IMR-90 (cell line): ENCODE data around the gene ARHGAP15. TPM values are rescaled to one million over a fixed set of nuclear protein-coding genes. Genes with fewer than 3 reads are reported as not detected.

Experiments used
- ATAC-seq: fragments of 200-7000 bp; cut with Tn5 transposase; 2 replicates; pipeline ENCODE4 v1.9.1; 2020; ENCODE audit warnings: low read depth, mild to moderate bottlenecking, moderate library complexity
- BruUV-seq: library from RNA; stranded (reverse); fragments of 400-500 nt; replicated peaks from 2 replicates; lab custom pipeline; 2021; lab: Mats Ljungman, UMichigan
- CTCF ChIA-PET: fragments of 300-600 bp; formaldehyde crosslinking; extraction: SDS; loops from one replicate; lab custom pipeline; 2021; ENCODE audit warnings: antibody characterized with exemption; lab: Yijun Ruan, JAX
- POLR2A ChIA-PET: fragments of 300-600 bp; sonication (Branson Sonifier 250); formaldehyde crosslinking; loops from one replicate; lab custom pipeline; 2022; ENCODE audit warnings: antibody characterized with exemption; ENCODE audit not compliant: unreplicated experiment; lab: Charles Lee
- DNase-seq: peaks from one replicate; pipeline ENCODE4 v3.0.0; 2013
- H2AFZ ChIP-seq: replicated peaks from 2 replicates; pipeline ENCODE3; 2013; ENCODE audit warnings: low read length, mild to moderate bottlenecking; ENCODE audit not compliant: poor library complexity
- H2AK5ac ChIP-seq: 2 replicates; pipeline ENCODE4 v1.6.1; 2013; ENCODE audit warnings: low read depth, low read length, inconsistent platforms
- H2AK9ac ChIP-seq: replicated peaks from 2 replicates; pipeline ENCODE3; 2013; ENCODE audit warnings: mild to moderate bottlenecking, low read depth, low read length, moderate library complexity; ENCODE audit not compliant: poor library complexity
- H2BK120ac ChIP-seq: 2 replicates; pipeline ENCODE4 v1.6.1; 2013; ENCODE audit warnings: low read depth, low read length, inconsistent platforms
- H2BK15ac ChIP-seq: 3 replicates; pipeline ENCODE4 v1.6.1; 2013; ENCODE audit warnings: low read depth, low read length, inconsistent platforms
- H2BK20ac ChIP-seq: 2 replicates; pipeline ENCODE4 v1.6.1; 2013; ENCODE audit warnings: low read depth, mild to moderate bottlenecking, inconsistent platforms, low read length, moderate library complexity
- H2BK5ac ChIP-seq: 2 replicates; pipeline ENCODE4 v1.6.1; 2013; ENCODE audit warnings: mild to moderate bottlenecking, low read depth, low read length, inconsistent platforms; ENCODE audit not compliant: poor library complexity, severe bottlenecking
- H3K14ac ChIP-seq: replicated peaks from 2 replicates; pipeline ENCODE4 v1.6.1; 2013; ENCODE audit warnings: low read depth, low read length, inconsistent platforms
- H3K18ac ChIP-seq: 2 replicates; pipeline ENCODE4 v1.6.1; 2013; ENCODE audit warnings: low read depth, low read length, control low read depth
- H3K23ac ChIP-seq: 2 replicates; pipeline ENCODE4 v1.6.1; 2013; ENCODE audit warnings: low read depth, low read length, inconsistent platforms
- H3K27ac ChIP-seq: 2 replicates; pipeline ENCODE4 v1.5.1; 2013; ENCODE audit warnings: mild to moderate bottlenecking, control low read depth, low read length; ENCODE audit not compliant: insufficient read depth
- H3K27me3 ChIP-seq: 2 replicates; pipeline ENCODE4 v1.6.1; 2013; ENCODE audit warnings: low read length; ENCODE audit not compliant: control insufficient read depth, insufficient read depth
- H3K36me3 ChIP-seq: 2 replicates; pipeline ENCODE4 v1.6.1; 2013; ENCODE audit warnings: low read length, mixed read lengths; ENCODE audit not compliant: control insufficient read depth, insufficient read depth
- H3K4ac ChIP-seq: 2 replicates; pipeline ENCODE4 v1.6.1; 2013; ENCODE audit warnings: low read depth, low read length, inconsistent platforms
- H3K4me1 ChIP-seq: 2 replicates; pipeline ENCODE4 v1.6.1; 2013; ENCODE audit warnings: low read length, mixed read lengths; ENCODE audit not compliant: control insufficient read depth, insufficient read depth
- H3K4me2 ChIP-seq: 2 replicates; pipeline ENCODE4 v1.6.1; 2013; ENCODE audit warnings: low read depth, mild to moderate bottlenecking, control low read depth, low read length, moderate library complexity
- H3K4me3 ChIP-seq: 2 replicates; pipeline ENCODE4 v1.5.1; 2013; ENCODE audit warnings: low read depth, mild to moderate bottlenecking, control low read depth, low read length, moderate library complexity; ENCODE audit not compliant: insufficient read depth
- H3K56ac ChIP-seq: 2 replicates; pipeline ENCODE4 v1.6.1; 2013; ENCODE audit warnings: low read length, inconsistent platforms; ENCODE audit not compliant: insufficient read depth; ENCODE audit errors: extremely low read depth
- H3K79me1 ChIP-seq, 2 experiments: 2 replicates each; pipeline ENCODE4 v1.6.1; 2013; ENCODE audit warnings: low read length in 2 of 2, inconsistent platforms in 1 of 2, low read depth in 1 of 2
- H3K9ac ChIP-seq: 2 replicates; pipeline ENCODE4 v1.6.1; 2013; ENCODE audit warnings: low read depth, low read length, control low read depth
- H3K9me1 ChIP-seq: 2 replicates; pipeline ENCODE4 v1.6.1; 2013; ENCODE audit warnings: low read length, inconsistent platforms; ENCODE audit not compliant: insufficient read depth
- H3K9me3 ChIP-seq: 2 replicates; pipeline ENCODE4 v1.6.1; 2013; ENCODE audit warnings: low read length; ENCODE audit not compliant: control insufficient read depth, insufficient read depth
- H4K20me1 ChIP-seq: 2 replicates; pipeline ENCODE4 v1.6.1; 2013; ENCODE audit warnings: low read length, inconsistent platforms; ENCODE audit not compliant: insufficient read depth
- H4K5ac ChIP-seq: 2 replicates; pipeline ENCODE4 v1.6.1; 2013; ENCODE audit warnings: mild to moderate bottlenecking, low read depth, low read length, control low read depth
- H4K8ac ChIP-seq, 2 experiments: 2 replicates each; pipeline ENCODE4 v1.6.1; 2013; ENCODE audit warnings: low read depth in 2 of 2, low read length in 2 of 2, control low read depth in 1 of 2, inconsistent platforms in 1 of 2
- H4K91ac ChIP-seq: 2 replicates; pipeline ENCODE4 v1.6.1; 2013; ENCODE audit warnings: low read depth, low read length, inconsistent platforms; ENCODE audit not compliant: insufficient read depth
- BHLHE40 ChIP-seq: fragments of 150-350 bp; IDR thresholded peaks from 2 replicates; pipeline ENCODE4 v1.6.1; 2016; ENCODE audit warnings: mild to moderate bottlenecking, low read depth, low read length
- CEBPB ChIP-seq: IDR thresholded peaks from 2 replicates; pipeline ENCODE4 v1.6.1; 2012; ENCODE audit warnings: low read depth, low read length, improper control_type of control experiment
- CHD1 ChIP-seq: IDR thresholded peaks from 2 replicates; pipeline ENCODE4 v1.6.1; 2012; ENCODE audit warnings: low read depth, low read length, improper control_type of control experiment
- ELK1 ChIP-seq: fragments of 150-350 bp; IDR thresholded peaks from 2 replicates; pipeline ENCODE4 v1.6.1; 2016; ENCODE audit warnings: low read depth, mild to moderate bottlenecking, low read length, moderate library complexity, borderline replicate concordance
- FOS ChIP-seq: fragments of 150-350 bp; IDR thresholded peaks from 2 replicates; pipeline ENCODE4 v1.6.1; 2016; ENCODE audit warnings: low read depth, low read length
- MAFK ChIP-seq: IDR thresholded peaks from 2 replicates; pipeline ENCODE4 v1.6.1; 2012; ENCODE audit warnings: low read depth, low read length, improper control_type of control experiment
- MAZ ChIP-seq: IDR thresholded peaks from 2 replicates; pipeline ENCODE4 v1.6.1; 2012; ENCODE audit warnings: low read depth, mild to moderate bottlenecking, low read length, improper control_type of control experiment, moderate library complexity, borderline replicate concordance
- MXI1 ChIP-seq: IDR thresholded peaks from 2 replicates; pipeline ENCODE4 v1.6.1; 2012; ENCODE audit warnings: low read depth, mild to moderate bottlenecking, low read length, moderate library complexity, borderline replicate concordance
- NFE2L2 ChIP-seq: fragments of 150-350 bp; IDR thresholded peaks from 2 replicates; pipeline ENCODE4 v1.6.1; 2016; ENCODE audit warnings: low read depth, mild to moderate bottlenecking, low read length
- POLR2A ChIP-seq: IDR thresholded peaks from 2 replicates; pipeline ENCODE4 v1.6.1; 2012; ENCODE audit warnings: mild to moderate bottlenecking, low read depth, low read length
- RAD21 ChIP-seq: IDR thresholded peaks from 2 replicates; pipeline ENCODE4 v1.6.1; 2012; ENCODE audit warnings: low read length, improper control_type of control experiment
- RCOR1 ChIP-seq: IDR thresholded peaks from 2 replicates; pipeline ENCODE4 v1.6.1; 2012; ENCODE audit warnings: mild to moderate bottlenecking, low read length, improper control_type of control experiment; ENCODE audit not compliant: insufficient replicate concordance
- RFX5 ChIP-seq: IDR thresholded peaks from 2 replicates; pipeline ENCODE4 v1.8.0; 2012; ENCODE audit warnings: low read depth, mild to moderate bottlenecking, low read length, moderate library complexity
- SMC3 ChIP-seq: fragments of 150-350 bp; IDR thresholded peaks from 2 replicates; pipeline ENCODE4 v1.6.1; 2016; ENCODE audit warnings: low read depth, mild to moderate bottlenecking, antibody characterized with exemption, low read length, moderate library complexity
- USF2 ChIP-seq: fragments of 150-350 bp; IDR thresholded peaks from 2 replicates; pipeline ENCODE4 v1.6.1; 2017; ENCODE audit warnings: mild to moderate bottlenecking, antibody characterized with exemption, low read length, low read depth
- WGBS, 2 experiments: methylation state at CpG; one replicate each; pipeline versions ENCODE4 v1.1.5 to v1.1.7; 2013; ENCODE audit warnings: missing lambda C conversion rate in 2 of 2; ENCODE audit not compliant: insufficient read length in 1 of 2; ENCODE audit errors: extremely low coverage in 2 of 2; 5-methylcytosine and 5-hydroxymethylcytosine counted together
- dilution Hi-C: fragments of 300-500 bp; cut with HindIII; formaldehyde crosslinking; loops from one replicate; pipeline ENCODE4 v1.14.3; 2018; ENCODE audit warnings: low sequenced_read_pairs; ENCODE audit not compliant: unreplicated experiment
- in situ Hi-C: fragments of 300-500 bp; cut with MboI; formaldehyde crosslinking; loops from 3 replicates; pipeline ENCODE4 v1.14.3; 2019; ENCODE audit warnings: low sequenced_read_pairs, inconsistent platforms, mixed read lengths
- intact Hi-C: fragments of 100-400 bp; cut with micrococcal nuclease; formaldehyde crosslinking; loops from 2 replicates; pipeline ENCODE4 v1.10.0; 2022
- polyA plus RNA-seq, 3 experiments: library from polyadenylated mRNA; depleted of rRNA; stranded (reverse); fragments of >200 nt; gene quantifications; 2 replicates each; pipeline ENCODE4 v1.2.3, GENCODE V29; 2012; ENCODE audit warnings: low replicate concordance in 1 of 3
- total RNA-seq: library from RNA; depleted of rRNA; stranded (reverse); fragments of >200 nt; gene quantifications from 2 replicates; pipeline ENCODE4 v1.2.3, GENCODE V29; 2012

ARHGAP15 gene
- total and polyA plus RNA-seq, 2 of the 4 experiments (the other 2 are of a cell fraction), result not detected

GRCh38 chr2:143435131-143435530, 305.9 kb downstream of the ARHGAP15 start:
- BruUV-seq, result no TSS peak
- ATAC-seq (no peak), DNase-seq (peak; percentile 29)
- Histone ChIP-seq H2AK9ac (no peak overlapping the region), H3K18ac (no peak overlapping the region), H2BK120ac (no peak overlapping the region), H3K79me1 (no peaks in the 10 kb centered on the region), H4K8ac (no peak overlapping the region), H2BK15ac (no peak overlapping the region), H3K36me3 (no peaks in the 10 kb centered on the region), H4K5ac (no peak overlapping the region), H3K27ac (no peak overlapping the region), H3K27me3 (no peaks in the 10 kb centered on the region), H3K56ac (no peak overlapping the region), H3K14ac (no peak overlapping the region), H4K20me1 (no peaks in the 10 kb centered on the region), H2AFZ (no peak overlapping the region), H2BK20ac (no peak overlapping the region), H3K9ac (no peak overlapping the region), H3K4ac (no peak overlapping the region), H3K9me1 (no peaks in the 10 kb centered on the region), H2BK5ac (no peak overlapping the region), H3K4me1 (peaks cover 3% of the 10 kb centered on the region), H2AK5ac (no peak overlapping the region), H3K23ac (no peak overlapping the region), H3K9me3 (no peaks in the 10 kb centered on the region), H3K4me2 (no peak overlapping the region), H3K4me3 (no peak overlapping the region), H4K91ac (no peak overlapping the region)
- in situ Hi-C loops (no loop called here), intact Hi-C loops (no loop called here), dilution Hi-C loops (no loop called here)
- ChIA-PET CTCF (no interaction called here), POLR2A (no interaction called here)
- no peak for TF ChIP-seq RFX5
- no peak for TF ChIP-seq SMC3
- TF ChIP-seq BHLHE40, result no peak
- TF ChIP-seq POLR2A, result no peak
- no peak for TF ChIP-seq RCOR1
- no peak for TF ChIP-seq ELK1
- no peak for TF ChIP-seq CEBPB
- TF ChIP-seq NFE2L2, result no peak
- no peak for TF ChIP-seq MXI1
- TF ChIP-seq RAD21, result no peak
- no peak for TF ChIP-seq FOS
- TF ChIP-seq MAFK, result no peak
- no peak for TF ChIP-seq USF2
- TF ChIP-seq MAZ, result no peak
- TF ChIP-seq CHD1, result no peak
- no CpG with 5 or more reads among the region's 6 CpGs for WGBS, 2 experiments
